ENCODE data around the gene MACC1.
"Not testable (repeated sequence)": the region's sequence is repeated elsewhere in the genome, so short reads cannot be mapped to it uniquely, and the experiment has no call there.

MACC1 gene

GRCh38 chr7:20211376-20211775 is 5.8 kb downstream of the MACC1 start:
- H3K4me1 ChIP-seq (ENCODE audit: low read length), result 0 out of 2 replicates have a peak, but pooled peaks cover 9% of the 10 kb centered on the region
- no peaks in the 10 kb centered on the region for H3K9me2 ChIP-seq (replicated peaks; ENCODE audit: insufficient read depth, low read length)
- no peak overlapping the region for H3K9ac ChIP-seq (ENCODE audit: low read length)
- H3K9me3 ChIP-seq (replicated peaks; ENCODE audit: insufficient read depth, low read length), result no peaks in the 10 kb centered on the region
- H3F3A ChIP-seq (ENCODE audit: insufficient read depth, low read length), result no peaks in the 10 kb centered on the region
- TF ChIP-seq EZH2 (optimal IDR thresholded peaks at IDR 0.05; ENCODE audit: low read depth, low read length), result no peak
- no peak for TF ChIP-seq CTCF (IDR thresholded peaks at IDR 0.05; ENCODE audit: low read length)
- no peak for TF ChIP-seq EZH2phosphoT487 (IDR thresholded peaks at IDR 0.05; ENCODE audit: low read length)
- no peak overlapping the region for H3K4me3 ChIP-seq (ENCODE audit: low read length)
- no peaks in the 10 kb centered on the region for H3K27me3 ChIP-seq (replicated peaks; ENCODE audit: insufficient read depth, low read length)
- H3K79me2 ChIP-seq (ENCODE audit: low read length), result peaks cover 100% of the 10 kb centered on the region
- H2AFZ ChIP-seq (ENCODE audit: low read length), result no peak overlapping the region
- peaks cover 22% of the 10 kb centered on the region for H3K36me3 ChIP-seq (replicated peaks; ENCODE audit: insufficient read depth, low read length)
- H3K4me2 ChIP-seq (ENCODE audit: low read depth, low read length), result no peak overlapping the region
- no peaks in the 10 kb centered on the region for H4K20me1 ChIP-seq (ENCODE audit: insufficient read depth, low read length)
- DNase-seq, result no peak
- H3K27ac ChIP-seq (ENCODE audit: low read length), result no peak overlapping the region

- Histone ChIP-seq H3K79me2 (ENCODE audit: low read length) (peaks cover 100% of the 10 kb centered on the region), H3K9me2 (replicated peaks; ENCODE audit: insufficient read depth, low read length) (no peaks in the 10 kb centered on the region), H3K9me3 (replicated peaks; ENCODE audit: insufficient read depth, low read length) (no peaks in the 10 kb centered on the region), H3K4me1 (ENCODE audit: low read length) (no peaks in the 10 kb centered on the region), H3K4me3 (ENCODE audit: low read length) (no peak overlapping the region), H3K27me3 (replicated peaks; ENCODE audit: insufficient read depth, low read length) (no peaks in the 10 kb centered on the region), H3K27ac (ENCODE audit: low read length) (no peak overlapping the region), H3K4me2 (ENCODE audit: low read depth, low read length) (no peak overlapping the region), H4K20me1 (ENCODE audit: insufficient read depth, low read length) (no peaks in the 10 kb centered on the region), H2AFZ (ENCODE audit: low read length) (no peak overlapping the region), H3K9ac (ENCODE audit: low read length) (no peak overlapping the region), H3K36me3 (replicated peaks; ENCODE audit: insufficient read depth, low read length) (peaks cover 18% of the 10 kb centered on the region), H3F3A (ENCODE audit: insufficient read depth, low read length) (no peaks in the 10 kb centered on the region)
- DNase-seq, result no peak
- no peak for TF ChIP-seq CTCF (IDR thresholded peaks at IDR 0.05; ENCODE audit: low read length)
- TF ChIP-seq EZH2 (optimal IDR thresholded peaks at IDR 0.05; ENCODE audit: low read depth, low read length), result no peak
- no peak for TF ChIP-seq EZH2phosphoT487 (IDR thresholded peaks at IDR 0.05; ENCODE audit: low read length)
These were observed 8.4 kb downstream of the MACC1 start for GRCh38 chr7:20208651-20209307.

DNA sequence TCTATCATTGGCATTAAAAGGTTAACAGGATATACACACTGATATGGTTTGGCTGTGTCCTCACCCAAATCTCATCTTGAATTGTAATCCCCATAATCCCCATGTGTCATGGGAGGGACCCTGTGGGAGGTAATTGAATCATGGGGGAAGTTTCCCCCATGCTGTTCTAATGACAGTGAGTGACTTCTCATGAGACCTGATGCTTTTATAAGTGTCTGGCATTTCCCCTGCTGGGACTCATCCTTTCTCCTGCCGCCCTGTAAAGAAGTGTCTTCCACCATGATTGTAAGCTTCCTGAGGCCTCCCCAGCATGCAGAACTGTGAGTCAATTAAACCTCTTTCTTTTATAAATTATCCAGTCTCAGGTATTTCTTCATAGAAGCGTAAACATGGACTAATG is 9.4 kb downstream of the MACC1 start:
- not testable (repeated sequence) for H3K4me3 ChIP-seq (ENCODE audit: low read length); H3K4me1 ChIP-seq (ENCODE audit: low read length); H3K9me2 ChIP-seq (replicated peaks; ENCODE audit: insufficient read depth, low read length); H3F3A ChIP-seq (ENCODE audit: insufficient read depth, low read length); H3K27me3 ChIP-seq (replicated peaks; ENCODE audit: insufficient read depth, low read length); H3K27ac ChIP-seq (ENCODE audit: low read length); H3K9me3 ChIP-seq (replicated peaks; ENCODE audit: insufficient read depth, low read length); H4K20me1 ChIP-seq (ENCODE audit: insufficient read depth, low read length); H2AFZ ChIP-seq (ENCODE audit: low read length); H3K4me2 ChIP-seq (ENCODE audit: low read depth, low read length); H3K9ac ChIP-seq (ENCODE audit: low read length); DNase-seq
- Histone ChIP-seq H3K79me2 (ENCODE audit: low read length) (peaks cover 100% of the 10 kb centered on the region), H3K36me3 (replicated peaks; ENCODE audit: insufficient read depth, low read length) (peaks cover 11% of the 10 kb centered on the region)

DNA sequence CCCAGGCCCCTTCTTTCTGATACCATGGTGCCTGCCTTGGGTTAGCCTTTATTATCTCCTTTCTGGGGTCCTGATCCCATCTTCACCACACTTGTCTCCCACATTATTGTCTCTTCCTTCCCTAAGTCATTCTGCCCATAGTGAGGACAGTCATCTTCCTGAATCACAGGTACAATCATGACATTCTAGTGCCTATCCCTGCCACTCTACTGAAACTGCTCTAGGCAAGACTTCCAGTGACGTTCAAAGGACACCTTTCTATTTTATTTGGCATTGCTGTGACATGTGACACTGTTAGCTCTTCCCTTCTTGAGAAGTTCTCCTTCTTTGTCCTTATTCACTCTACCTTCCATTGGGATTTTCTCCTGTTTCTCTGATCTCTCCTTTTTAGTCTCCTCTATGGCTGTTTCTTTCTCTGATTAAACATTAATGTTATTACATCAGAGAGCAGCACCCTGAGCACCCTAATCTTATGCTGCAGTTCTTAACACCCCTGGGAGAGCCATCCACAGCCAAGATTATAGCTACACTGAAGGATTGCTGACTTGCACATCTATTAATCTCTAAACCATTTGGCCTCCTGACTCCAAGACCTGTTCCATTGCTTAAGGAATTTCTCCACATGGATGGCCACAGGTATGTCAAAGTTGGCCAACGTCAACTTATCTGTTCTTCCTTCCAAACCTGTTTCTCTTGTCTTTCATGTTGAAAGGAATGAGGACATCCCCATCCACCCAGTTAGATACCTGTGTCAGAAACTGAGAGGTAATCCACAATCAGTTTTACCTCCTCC is 10.9 kb downstream of the MACC1 start:
- Histone ChIP-seq H3K79me2 (ENCODE audit: low read length) (peaks cover 98% of the 10 kb centered on the region), H3K9me2 (replicated peaks; ENCODE audit: insufficient read depth, low read length) (no peaks in the 10 kb centered on the region), H3F3A (ENCODE audit: insufficient read depth, low read length) (no peaks in the 10 kb centered on the region), H3K27me3 (replicated peaks; ENCODE audit: insufficient read depth, low read length) (no peaks in the 10 kb centered on the region), H3K9me3 (replicated peaks; ENCODE audit: insufficient read depth, low read length) (no peaks in the 10 kb centered on the region), H3K4me1 (ENCODE audit: low read length) (peaks cover 14% of the 10 kb centered on the region), H3K36me3 (replicated peaks; ENCODE audit: insufficient read depth, low read length) (peaks cover 10% of the 10 kb centered on the region), H3K9ac (ENCODE audit: low read length) (no peak overlapping the region), H3K4me3 (ENCODE audit: low read length) (no peak overlapping the region), H2AFZ (ENCODE audit: low read length) (no peak overlapping the region), H4K20me1 (ENCODE audit: insufficient read depth, low read length) (no peaks in the 10 kb centered on the region), H3K27ac (ENCODE audit: low read length) (no peak overlapping the region), H3K4me2 (ENCODE audit: low read depth, low read length) (no peak overlapping the region)
- no peak for DNase-seq
- TF ChIP-seq EZH2 (optimal IDR thresholded peaks at IDR 0.05; ENCODE audit: low read depth, low read length), result no peak
- TF ChIP-seq CTCF (IDR thresholded peaks at IDR 0.05; ENCODE audit: low read length), result no peak
- TF ChIP-seq EZH2phosphoT487 (IDR thresholded peaks at IDR 0.05; ENCODE audit: low read length), result no peak
